Measurements from ENCODE around the gene MDK. TPM values are rescaled to one million over a fixed set of nuclear protein-coding genes. Genes with fewer than 3 reads are reported as not detected.
A peak's percentile ranks its signal among the peaks of the same experiment; 100 is the strongest.

MDK gene
- total and polyA plus RNA-seq, 2 of the 13 experiments (the other 11 are each of a cell fraction or from before 2014, with no cell fraction given) = 312 to 407 TPM

DNA sequence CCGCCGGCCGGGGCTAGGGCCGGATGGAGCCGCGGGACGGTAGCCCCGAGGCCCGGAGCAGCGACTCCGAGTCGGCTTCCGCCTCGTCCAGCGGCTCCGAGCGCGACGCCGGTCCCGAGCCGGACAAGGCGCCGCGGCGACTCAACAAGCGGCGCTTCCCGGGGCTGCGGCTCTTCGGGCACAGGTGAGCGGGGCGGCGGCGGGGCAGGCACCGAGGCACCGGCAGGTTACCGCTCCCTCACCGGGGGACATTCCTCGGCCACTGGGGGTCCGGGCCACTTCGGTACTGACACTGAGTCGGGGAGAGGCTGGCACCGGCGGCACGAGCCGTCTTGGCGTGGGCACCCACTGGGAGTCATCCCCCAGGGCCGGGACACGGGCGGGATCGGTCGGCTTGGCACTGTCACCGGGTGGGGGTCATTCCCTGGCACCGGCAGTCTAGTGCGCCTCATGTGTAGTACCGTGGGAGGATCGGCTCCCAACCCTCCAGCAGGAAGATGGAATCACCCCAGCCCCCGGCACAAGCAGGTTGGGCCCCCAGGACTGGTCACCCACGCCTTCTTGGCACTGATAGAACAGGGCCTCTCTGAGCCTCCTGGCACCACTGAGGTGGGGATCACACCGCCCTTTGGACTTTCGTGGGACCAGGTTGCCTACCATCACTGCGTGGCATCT, 33.7 kb upstream of the MDK start (continued):
- TF ChIP-seq, protein P1, sequence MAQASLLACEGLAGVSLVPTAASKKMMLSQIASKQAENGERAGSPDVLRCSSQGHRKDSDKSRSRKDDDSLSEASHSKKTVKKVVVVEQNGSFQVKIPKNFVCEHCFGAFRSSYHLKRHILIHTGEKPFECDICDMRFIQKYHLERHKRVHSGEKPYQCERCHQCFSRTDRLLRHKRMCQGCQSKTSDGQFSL (CRISPR knock-in tag; IDR thresholded peaks at IDR 0.05) = no peak
- TF ChIP-seq ZNF446 (CRISPR knock-in tag; IDR thresholded peaks at IDR 0.05) (no peak), SOX6 (IDR thresholded peaks at IDR 0.05) (no peak), SOX6 (CRISPR knock-in tag; IDR thresholded peaks at IDR 0.05) (no peak), ZNF678 (CRISPR knock-in tag; IDR thresholded peaks at IDR 0.05) (0 out of 2 replicates have a peak, but pooled peaks have one; percentile 46), PLRG1 (conservative IDR thresholded peaks at IDR 0.05) (no peak), MXD4 (CRISPR knock-in tag; IDR thresholded peaks at IDR 0.05) (no peak), ZNF101 (CRISPR knock-in tag; IDR thresholded peaks at IDR 0.05; ENCODE audit: borderline replicate concordance, low read depth) (no peak), CAMTA2 (CRISPR knock-in tag; IDR thresholded peaks at IDR 0.05; ENCODE audit: borderline replicate concordance) (0 out of 2 replicates have a peak, but pooled peaks have one; percentile 64), RARA (CRISPR knock-in tag; IDR thresholded peaks at IDR 0.05) (no peak), STAT5B (CRISPR knock-in tag; IDR thresholded peaks at IDR 0.05) (no peak), SNAI1 (CRISPR knock-in tag; IDR thresholded peaks at IDR 0.05; ENCODE audit: borderline replicate concordance) (no peak), ZNF547 (CRISPR knock-in tag; IDR thresholded peaks at IDR 0.05) (0 out of 2 replicates have a peak, but pooled peaks have one; percentile 49), RFX1 (IDR thresholded peaks at IDR 0.05) (no peak), TEAD2 (CRISPR knock-in tag; IDR thresholded peaks at IDR 0.05) (no peak)
- TF ChIP-seq, protein P2, sequence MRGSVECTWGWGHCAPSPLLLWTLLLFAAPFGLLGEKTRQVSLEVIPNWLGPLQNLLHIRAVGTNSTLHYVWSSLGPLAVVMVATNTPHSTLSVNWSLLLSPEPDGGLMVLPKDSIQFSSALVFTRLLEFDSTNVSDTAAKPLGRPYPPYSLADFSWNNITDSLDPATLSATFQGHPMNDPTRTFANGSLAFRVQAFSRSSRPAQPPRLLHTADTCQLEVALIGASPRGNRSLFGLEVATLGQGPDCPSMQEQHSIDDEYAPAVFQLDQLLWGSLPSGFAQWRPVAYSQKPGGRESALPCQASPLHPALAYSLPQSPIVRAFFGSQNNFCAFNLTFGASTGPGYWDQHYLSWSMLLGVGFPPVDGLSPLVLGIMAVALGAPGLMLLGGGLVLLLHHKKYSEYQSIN (CRISPR knock-in tag; IDR thresholded peaks at IDR 0.05; ENCODE audit: borderline replicate concordance) = no peak
- TF ChIP-seq, protein P3, sequence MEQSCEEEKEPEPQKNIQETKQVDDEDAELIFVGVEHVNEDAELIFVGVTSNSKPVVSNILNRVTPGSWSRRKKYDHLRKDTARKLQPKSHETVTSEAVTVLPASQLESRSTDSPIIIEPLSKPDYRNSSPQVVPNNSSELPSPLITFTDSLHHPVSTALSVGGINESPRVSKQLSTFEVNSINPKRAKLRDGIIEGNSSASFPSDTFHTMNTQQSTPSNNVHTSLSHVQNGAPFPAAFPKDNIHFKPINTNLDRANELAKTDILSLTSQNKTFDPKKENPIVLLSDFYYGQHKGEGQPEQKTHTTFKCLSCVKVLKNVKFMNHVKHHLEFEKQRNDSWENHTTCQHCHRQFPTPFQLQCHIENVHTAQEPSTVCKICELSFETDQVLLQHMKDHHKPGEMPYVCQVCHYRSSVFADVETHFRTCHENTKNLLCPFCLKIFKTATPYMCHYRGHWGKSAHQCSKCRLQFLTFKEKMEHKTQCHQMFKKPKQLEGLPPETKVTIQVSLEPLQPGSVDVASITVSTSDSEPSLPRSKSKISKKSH (CRISPR knock-in tag; IDR thresholded peaks at IDR 0.05; ENCODE audit: borderline replicate concordance) = peak; percentile 65
- TF ChIP-seq, protein P4, sequence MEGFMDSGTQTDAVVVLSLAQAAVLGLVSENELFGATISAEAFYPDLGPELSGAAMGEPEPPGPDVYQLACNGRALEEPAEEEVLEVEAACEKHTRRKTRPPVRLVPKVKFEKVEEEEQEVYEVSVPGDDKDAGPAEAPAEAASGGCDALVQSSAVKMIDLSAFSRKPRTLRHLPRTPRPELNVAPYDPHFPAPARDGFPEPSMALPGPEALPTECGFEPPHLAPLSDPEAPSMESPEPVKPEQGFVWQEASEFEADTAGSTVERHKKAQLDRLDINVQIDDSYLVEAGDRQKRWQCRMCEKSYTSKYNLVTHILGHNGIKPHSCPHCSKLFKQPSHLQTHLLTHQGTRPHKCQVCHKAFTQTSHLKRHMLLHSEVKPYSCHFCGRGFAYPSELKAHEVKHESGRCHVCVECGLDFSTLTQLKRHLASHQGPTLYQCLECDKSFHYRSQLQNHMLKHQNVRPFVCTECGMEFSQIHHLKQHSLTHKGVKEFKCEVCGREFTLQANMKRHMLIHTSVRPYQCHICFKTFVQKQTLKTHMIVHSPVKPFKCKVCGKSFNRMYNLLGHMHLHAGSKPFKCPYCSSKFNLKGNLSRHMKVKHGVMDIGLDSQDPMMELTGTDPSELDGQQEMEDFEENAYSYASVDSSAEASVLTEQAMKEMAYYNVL (CRISPR knock-in tag; IDR thresholded peaks at IDR 0.05; ENCODE audit: borderline replicate concordance) = no peak
- TF ChIP-seq, protein P5, sequence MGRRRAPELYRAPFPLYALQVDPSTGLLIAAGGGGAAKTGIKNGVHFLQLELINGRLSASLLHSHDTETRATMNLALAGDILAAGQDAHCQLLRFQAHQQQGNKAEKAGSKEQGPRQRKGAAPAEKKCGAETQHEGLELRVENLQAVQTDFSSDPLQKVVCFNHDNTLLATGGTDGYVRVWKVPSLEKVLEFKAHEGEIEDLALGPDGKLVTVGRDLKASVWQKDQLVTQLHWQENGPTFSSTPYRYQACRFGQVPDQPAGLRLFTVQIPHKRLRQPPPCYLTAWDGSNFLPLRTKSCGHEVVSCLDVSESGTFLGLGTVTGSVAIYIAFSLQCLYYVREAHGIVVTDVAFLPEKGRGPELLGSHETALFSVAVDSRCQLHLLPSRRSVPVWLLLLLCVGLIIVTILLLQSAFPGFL (CRISPR knock-in tag; IDR thresholded peaks at IDR 0.05) = no peak
- TF ChIP-seq, protein P6, sequence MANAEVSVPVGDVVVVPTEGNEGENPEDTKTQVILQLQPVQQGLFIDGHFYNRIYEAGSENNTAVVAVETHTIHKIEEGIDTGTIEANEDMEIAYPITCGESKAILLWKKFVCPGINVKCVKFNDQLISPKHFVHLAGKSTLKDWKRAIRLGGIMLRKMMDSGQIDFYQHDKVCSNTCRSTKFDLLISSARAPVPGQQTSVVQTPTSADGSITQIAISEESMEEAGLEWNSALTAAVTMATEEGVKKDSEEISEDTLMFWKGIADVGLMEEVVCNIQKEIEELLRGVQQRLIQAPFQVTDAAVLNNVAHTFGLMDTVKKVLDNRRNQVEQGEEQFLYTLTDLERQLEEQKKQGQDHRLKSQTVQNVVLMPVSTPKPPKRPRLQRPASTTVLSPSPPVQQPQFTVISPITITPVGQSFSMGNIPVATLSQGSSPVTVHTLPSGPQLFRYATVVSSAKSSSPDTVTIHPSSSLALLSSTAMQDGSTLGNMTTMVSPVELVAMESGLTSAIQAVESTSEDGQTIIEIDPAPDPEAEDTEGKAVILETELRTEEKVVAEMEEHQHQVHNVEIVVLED (CRISPR knock-in tag; IDR thresholded peaks at IDR 0.05; ENCODE audit: borderline replicate concordance) = no peak
- TF ChIP-seq, protein P7, sequence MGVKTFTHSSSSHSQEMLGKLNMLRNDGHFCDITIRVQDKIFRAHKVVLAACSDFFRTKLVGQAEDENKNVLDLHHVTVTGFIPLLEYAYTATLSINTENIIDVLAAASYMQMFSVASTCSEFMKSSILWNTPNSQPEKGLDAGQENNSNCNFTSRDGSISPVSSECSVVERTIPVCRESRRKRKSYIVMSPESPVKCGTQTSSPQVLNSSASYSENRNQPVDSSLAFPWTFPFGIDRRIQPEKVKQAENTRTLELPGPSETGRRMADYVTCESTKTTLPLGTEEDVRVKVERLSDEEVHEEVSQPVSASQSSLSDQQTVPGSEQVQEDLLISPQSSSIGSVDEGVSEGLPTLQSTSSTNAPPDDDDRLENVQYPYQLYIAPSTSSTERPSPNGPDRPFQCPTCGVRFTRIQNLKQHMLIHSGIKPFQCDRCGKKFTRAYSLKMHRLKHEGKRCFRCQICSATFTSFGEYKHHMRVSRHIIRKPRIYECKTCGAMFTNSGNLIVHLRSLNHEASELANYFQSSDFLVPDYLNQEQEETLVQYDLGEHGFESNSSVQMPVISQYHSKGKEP (CRISPR knock-in tag; IDR thresholded peaks at IDR 0.05) = no peak

All from HepG2 (cell line).